Measurements from ENCODE around the gene LHCGR.
"Not testable (repeated sequence)": the region's sequence is repeated elsewhere in the genome, so short reads cannot be mapped to it uniquely, and the experiment has no call there.

Gene LHCGR

DNA sequence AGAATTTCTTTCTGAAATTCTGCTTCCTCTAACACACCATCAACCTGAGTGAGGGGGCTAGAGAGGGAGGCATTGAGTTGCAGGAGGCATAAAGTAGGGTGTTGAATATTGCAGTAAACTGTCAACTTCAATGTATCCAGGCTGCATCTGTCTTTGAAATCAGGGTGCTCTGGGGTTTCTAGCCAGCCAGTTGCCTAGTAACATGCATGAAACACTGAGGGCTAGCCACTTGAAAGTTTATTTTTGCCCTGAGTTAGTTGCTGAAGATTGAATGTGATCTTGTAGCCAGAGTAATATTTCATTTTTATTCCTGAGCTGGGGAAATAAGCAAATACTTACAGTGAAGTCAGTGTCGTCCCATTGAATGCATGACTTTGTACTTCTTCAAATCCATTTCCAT lies 41.9 kb downstream of the LHCGR start:
- no peak for TF ChIP-seq Cebpa-rat (IDR thresholded peaks at IDR 0.05)
- Histone ChIP-seq H3K4me3 (no peak overlapping the region), H3K27ac (no peak overlapping the region), H3K9me3 (no peaks in the 10 kb centered on the region), H3K9ac (no peak overlapping the region), H3K27me3 (no peaks in the 10 kb centered on the region), H3K4me1 (no peaks in the 10 kb centered on the region), H3K4me2 (no peak overlapping the region), H3K36me3 (no peaks in the 10 kb centered on the region), H4K20me1 (no peaks in the 10 kb centered on the region)

DNA sequence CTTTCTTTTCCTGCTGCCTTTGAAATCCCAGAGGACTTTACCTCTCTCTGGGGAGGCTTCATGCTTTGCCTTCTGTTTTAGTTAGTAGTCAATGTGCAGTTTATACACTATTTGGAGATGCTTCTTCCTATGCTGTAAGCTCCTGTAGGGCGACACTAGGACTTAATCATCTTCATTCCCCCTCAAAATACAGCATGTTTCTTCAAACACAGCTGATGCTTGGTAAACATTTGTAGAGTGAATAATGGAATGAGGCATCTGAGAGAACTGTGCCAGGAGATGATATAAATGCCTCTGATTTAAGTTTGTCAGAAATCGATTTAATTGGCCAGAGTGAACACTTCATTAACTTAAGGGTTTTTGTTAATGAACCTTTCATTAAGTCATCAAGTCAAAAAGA lies 43.4 kb downstream of the LHCGR start:
- Histone ChIP-seq H3K9me3 (no peaks in the 10 kb centered on the region), H4K20me1 (no peaks in the 10 kb centered on the region), H3K36me3 (no peaks in the 10 kb centered on the region), H3K4me1 (no peaks in the 10 kb centered on the region), H3K4me2 (no peak overlapping the region), H3K9ac (no peak overlapping the region), H3K4me3 (no peak overlapping the region), H3K27ac (no peak overlapping the region), H3K27me3 (no peaks in the 10 kb centered on the region)
- no peak for TF ChIP-seq Cebpa-rat (IDR thresholded peaks at IDR 0.05)

DNA sequence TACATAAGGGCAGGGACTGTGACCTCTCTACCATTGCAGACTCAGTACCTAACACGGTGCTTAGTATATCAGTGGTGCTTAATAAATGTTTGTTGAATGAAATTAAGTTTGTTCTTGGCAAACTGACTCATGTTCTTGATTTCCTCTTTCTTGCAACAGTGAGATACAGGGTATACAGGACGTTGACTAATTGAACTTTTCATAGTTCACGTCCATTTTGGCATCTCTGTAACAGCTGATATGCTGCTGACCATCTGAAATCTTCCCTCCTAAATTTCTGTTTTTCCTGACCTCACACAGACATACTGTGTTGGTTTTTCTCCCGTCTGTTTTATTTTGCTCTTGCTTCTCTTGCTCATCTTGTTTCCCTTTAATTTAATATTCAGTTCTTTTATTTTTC lies 44.2 kb downstream of the LHCGR start:
- Histone ChIP-seq H3K4me1 (no peaks in the 10 kb centered on the region), H3K4me2 (no peak overlapping the region), H3K9me3 (no peaks in the 10 kb centered on the region), H3K27me3 (no peaks in the 10 kb centered on the region), H3K4me3 (no peak overlapping the region), H4K20me1 (no peaks in the 10 kb centered on the region), H3K27ac (no peak overlapping the region), H3K9ac (no peak overlapping the region), H3K36me3 (no peaks in the 10 kb centered on the region)
- no peak for TF ChIP-seq Cebpa-rat (IDR thresholded peaks at IDR 0.05)

- Histone ChIP-seq H3K4me3 (no peak overlapping the region), H3K36me3 (no peaks in the 10 kb centered on the region)
Observed at GRCh38 chr2:48709096-48710034, 46.2 kb downstream of the LHCGR start.

GRCh38 chr2:48707466-48707865 lies 48.1 kb downstream of the LHCGR start:
- H3K4me3 ChIP-seq = no peak overlapping the region
- no peak overlapping the region for H3K9ac ChIP-seq
- no peaks in the 10 kb centered on the region for H3K36me3 ChIP-seq
- H4K20me1 ChIP-seq = no peaks in the 10 kb centered on the region
- peaks cover 4% of the 10 kb centered on the region; the same call in 1 of the 2 replicates for H3K9me3 ChIP-seq
- no peak for TF ChIP-seq Cebpa-rat (IDR thresholded peaks at IDR 0.05)
- H3K4me1 ChIP-seq = no peaks in the 10 kb centered on the region
- H3K27me3 ChIP-seq = no peaks in the 10 kb centered on the region
- no peak overlapping the region for H3K27ac ChIP-seq
- H3K4me2 ChIP-seq = no peak overlapping the region

More at GRCh38 chr2:48709096-48710034, 46.2 kb downstream of the LHCGR start:
- Histone ChIP-seq H3K9me3 (no peaks in the 10 kb centered on the region), H3K9ac (no peak overlapping the region), H3K27me3 (no peaks in the 10 kb centered on the region), H3K27ac (no peak overlapping the region), H4K20me1 (no peaks in the 10 kb centered on the region), H3K4me1 (no peaks in the 10 kb centered on the region), H3K4me2 (no peak overlapping the region)
- no peak for TF ChIP-seq Cebpa-rat (IDR thresholded peaks at IDR 0.05)

DNA sequence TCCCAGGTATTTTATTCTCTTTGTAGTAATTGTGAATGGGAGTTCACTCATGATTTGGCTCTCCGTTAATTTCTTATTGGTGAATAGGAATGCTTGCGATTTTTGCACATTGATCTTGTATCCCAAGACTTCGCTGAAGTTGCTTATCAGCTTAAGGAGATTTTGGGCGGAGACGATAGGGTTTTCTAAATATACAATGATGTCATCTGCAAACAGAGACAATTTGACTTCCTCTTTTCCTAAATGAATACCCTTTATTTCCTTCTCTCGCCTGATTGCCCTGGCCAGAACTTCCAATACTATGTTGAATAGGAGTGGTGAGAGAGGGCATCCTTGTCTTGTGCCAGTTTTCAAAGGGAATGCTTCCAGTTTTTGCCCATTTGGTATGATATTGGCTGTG lies 51.9 kb downstream of the LHCGR start:
- not testable (repeated sequence) for H4K20me1 ChIP-seq, H3K4me3 ChIP-seq, H3K36me3 ChIP-seq, H3K27ac ChIP-seq, H3K9me3 ChIP-seq, H3K4me1 ChIP-seq, H3K4me2 ChIP-seq, H3K27me3 ChIP-seq, H3K9ac ChIP-seq

- no peak for TF ChIP-seq Cebpa-rat (IDR thresholded peaks at IDR 0.05)
- Histone ChIP-seq H3K4me2 (no peak overlapping the region), H3K27ac (no peak overlapping the region), H3K4me3 (no peak overlapping the region), H3K4me1 (no peaks in the 10 kb centered on the region), H4K20me1 (no peaks in the 10 kb centered on the region), H3K9ac (no peak overlapping the region), H3K27me3 (no peaks in the 10 kb centered on the region), H3K9me3 (peaks cover 5% of the 10 kb centered on the region; the same call in 1 of the 2 replicates), H3K36me3 (no peaks in the 10 kb centered on the region)
Observed at GRCh38 chr2:48699348-48699930, 56.1 kb downstream of the LHCGR start.

GRCh38 chr2:48696881-48697280 lies 58.6 kb downstream of the LHCGR start:
- H3K9me3 ChIP-seq = no peaks in the 10 kb centered on the region
- no peaks in the 10 kb centered on the region for H3K4me1 ChIP-seq
- no peaks in the 10 kb centered on the region for H4K20me1 ChIP-seq
- H3K36me3 ChIP-seq = no peaks in the 10 kb centered on the region
- no peak overlapping the region for H3K27ac ChIP-seq
- no peak overlapping the region for H3K4me2 ChIP-seq
- TF ChIP-seq Cebpa-rat (IDR thresholded peaks at IDR 0.05) = no peak
- no peak overlapping the region for H3K4me3 ChIP-seq
- H3K27me3 ChIP-seq = no peaks in the 10 kb centered on the region
- no peak overlapping the region for H3K9ac ChIP-seq

- H3K4me2 ChIP-seq = no peak overlapping the region
- no peak for TF ChIP-seq Cebpa-rat (IDR thresholded peaks at IDR 0.05)
Observed at GRCh38 chr2:48695991-48696390, 59.5 kb downstream of the LHCGR start.

GRCh38 chr2:48694149-48694548 lies 61.4 kb downstream of the LHCGR start:
- no peak for TF ChIP-seq Cebpa-rat (IDR thresholded peaks at IDR 0.05)
- Histone ChIP-seq H3K4me2 (no peak overlapping the region), H3K27ac (no peak overlapping the region), H3K9ac (no peak overlapping the region), H3K27me3 (no peaks in the 10 kb centered on the region), H3K4me3 (no peak overlapping the region), H3K36me3 (no peaks in the 10 kb centered on the region), H4K20me1 (no peaks in the 10 kb centered on the region), H3K9me3 (no peaks in the 10 kb centered on the region), H3K4me1 (no peaks in the 10 kb centered on the region)

More at GRCh38 chr2:48695991-48696390, 59.5 kb downstream of the LHCGR start:
- no peaks in the 10 kb centered on the region for H3K27me3 ChIP-seq
- H3K4me3 ChIP-seq = no peak overlapping the region
- H4K20me1 ChIP-seq = no peaks in the 10 kb centered on the region
- H3K36me3 ChIP-seq = no peaks in the 10 kb centered on the region
- no peaks in the 10 kb centered on the region for H3K4me1 ChIP-seq
- no peak overlapping the region for H3K9ac ChIP-seq
- H3K27ac ChIP-seq = no peak overlapping the region
- no peaks in the 10 kb centered on the region for H3K9me3 ChIP-seq
